ENCODE results near the gene PAQR6.

The PAQR6 gene

GRCh38 chr1:156200044-156200443 is 47.8 kb downstream of the PAQR6 start:
- peak; percentile 39 for ATAC-seq
- H3K9me3 Mint-ChIP-seq: no peaks in the 10 kb centered on the region
- peaks cover 56% of the 10 kb centered on the region for H3K4me1 Mint-ChIP-seq
- no peak overlapping the region for H3K4me3 Mint-ChIP-seq
- peak in 1 of 2 donors; percentile 57 for DNase-seq
- no peaks in the 10 kb centered on the region for H3K27me3 Mint-ChIP-seq
- H3K27ac Mint-ChIP-seq: peak overlapping the region; percentile 79 to 95

- H3K9me3 Mint-ChIP-seq: no peaks in the 10 kb centered on the region
- no peaks in the 10 kb centered on the region for H3K27me3 Mint-ChIP-seq
- no peak overlapping the region for H3K4me3 Mint-ChIP-seq
- peak overlapping the region; percentile 85 to 95 for H3K27ac Mint-ChIP-seq
- ATAC-seq: peak; percentile 88
- H3K4me1 Mint-ChIP-seq: peaks cover 65% of the 10 kb centered on the region
- peak; percentile 61 to 82 for DNase-seq
Measured at GRCh38 chr1:156198831-156199349, 49.0 kb downstream of the PAQR6 start.

GRCh38 chr1:156196445-156196844 is 51.4 kb downstream of the PAQR6 start:
- H3K27ac Mint-ChIP-seq: peak overlapping the region in 1 of 2 donors; percentile 89
- no peak for DNase-seq

GRCh38 chr1:156195853-156196252 is 52.0 kb downstream of the PAQR6 start:
- H3K27ac Mint-ChIP-seq: peak overlapping the region in 1 of 2 donors; percentile 78
- H3K27me3 Mint-ChIP-seq: no peaks in the 10 kb centered on the region
- H3K9me3 Mint-ChIP-seq: no peaks in the 10 kb centered on the region
- no peak overlapping the region for H3K4me3 Mint-ChIP-seq
- DNase-seq: no peak
- ATAC-seq: no peak
- H3K4me1 Mint-ChIP-seq: peaks cover 88% of the 10 kb centered on the region

More at GRCh38 chr1:156196445-156196844, 51.4 kb downstream of the PAQR6 start:
- Mint-ChIP-seq H3K4me1 (peaks cover 88% of the 10 kb centered on the region), H3K4me3 (no peak overlapping the region), H3K27me3 (no peaks in the 10 kb centered on the region), H3K9me3 (no peaks in the 10 kb centered on the region)
- no peak for ATAC-seq

GRCh38 chr1:156194300-156194652 is 53.6 kb downstream of the PAQR6 start:
- Mint-ChIP-seq H3K27ac (peak overlapping the region; percentile 91 to 98), H3K4me1 (peaks cover 73% of the 10 kb centered on the region), H3K4me3 (no peak overlapping the region), H3K27me3 (no peaks in the 10 kb centered on the region), H3K9me3 (peaks cover 0 to 2% of the 10 kb centered on the region in 2 donors)
- DNase-seq (no peak), ATAC-seq (no peak)

- Mint-ChIP-seq H3K27me3 (no peaks in the 10 kb centered on the region), H3K4me3 (no peak within 1 kb of the TSS), H3K9me3 (peaks cover 0 to 7% of the 10 kb centered on the region in 2 donors), H3K4me1 (peaks cover 67% of the 10 kb centered on the region), H3K27ac (peak within 1 kb of the TSS; percentile 91 to 98)
- ATAC-seq: peak; percentile 90
- DNase-seq: peak; percentile 96 to 98
Measured at GRCh38 chr1:156193488-156194299, 54.2 kb downstream of the PAQR6 start, which contains the start of gene SLC25A44. Gene SLC25A44 (plus strand): TSS chr1:156194104. CDS start chr1:156199848, 5,744 bp downstream.
